ENCODE results near the gene ABCD4. TPM values are rescaled to one million over a fixed set of nuclear protein-coding genes. Genes with fewer than 3 reads are reported as not detected.

The ABCD4 gene
- total RNA-seq, 1 experiment from 2014 or later, result 49.2 TPM

DNA sequence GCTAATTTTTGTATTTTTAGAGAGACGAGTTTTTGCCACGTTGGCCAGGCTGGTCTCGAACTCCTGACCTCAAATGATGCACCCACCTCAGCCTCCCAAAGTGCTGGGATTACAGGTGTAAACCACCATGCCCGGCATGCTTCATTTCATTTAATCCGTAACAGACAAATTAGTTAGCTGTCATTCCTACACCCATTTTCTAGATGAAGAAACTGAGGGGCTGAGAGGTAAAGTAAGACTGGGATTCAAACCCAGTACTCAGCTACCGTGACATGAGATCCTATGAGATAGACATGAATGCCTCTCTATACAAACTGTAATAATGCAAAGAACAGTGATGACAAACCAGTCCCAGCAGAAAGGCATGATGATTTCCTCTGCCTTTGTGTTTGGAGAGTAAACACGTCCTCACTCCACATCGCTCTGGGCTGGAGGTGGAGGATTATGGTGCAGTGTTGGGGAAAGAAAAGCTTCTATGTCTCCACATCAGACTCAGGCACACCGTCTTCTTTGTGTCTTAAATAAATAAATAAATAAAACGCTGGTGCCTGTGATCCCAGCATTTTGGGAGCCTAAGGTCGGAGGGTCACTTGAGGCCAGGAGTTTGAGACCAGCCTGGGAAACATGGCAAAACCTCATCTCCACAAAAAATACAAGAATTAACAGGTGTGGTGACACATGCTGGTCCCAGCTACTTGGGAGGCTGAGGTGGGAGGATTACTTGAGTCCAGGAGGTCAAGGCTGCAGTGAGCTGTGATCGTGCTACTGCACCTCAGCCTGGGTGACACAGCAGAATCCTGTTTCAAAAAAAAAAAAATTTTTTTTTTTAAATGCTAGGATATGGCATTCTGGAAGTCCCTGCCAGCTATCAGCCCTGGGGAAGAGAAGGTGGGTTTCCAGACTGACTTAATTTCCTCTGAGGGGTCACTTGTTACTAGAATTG lies 53.0 kb downstream of the ABCD4 start:
- no peak for DNase-seq
- Histone ChIP-seq H3K9me3 (ENCODE audit: low read length) (no peaks in the 10 kb centered on the region), H3K27ac (ENCODE audit: low read length) (no peak overlapping the region), H3K36me3 (ENCODE audit: insufficient read depth, low read length) (no peaks in the 10 kb centered on the region), H3K9me2 (replicated peaks; ENCODE audit: insufficient read depth, low read length) (no peaks in the 10 kb centered on the region), H2AFZ (ENCODE audit: low read length) (no peak overlapping the region), H3K4me3 (ENCODE audit: low read length) (no peak overlapping the region), H3K4me1 (ENCODE audit: low read length) (peaks cover 3% of the 10 kb centered on the region), H3K79me2 (ENCODE audit: low read length) (no peaks in the 10 kb centered on the region), H3K9ac (ENCODE audit: low read length) (no peak overlapping the region), H3K27me3 (ENCODE audit: low read length) (no peaks in the 10 kb centered on the region), H3K4me2 (ENCODE audit: low read depth, low read length, poor library complexity, severe bottlenecking) (no peak overlapping the region), H4K20me1 (ENCODE audit: insufficient read depth, low read depth, low read length) (no peaks in the 10 kb centered on the region)

DNA sequence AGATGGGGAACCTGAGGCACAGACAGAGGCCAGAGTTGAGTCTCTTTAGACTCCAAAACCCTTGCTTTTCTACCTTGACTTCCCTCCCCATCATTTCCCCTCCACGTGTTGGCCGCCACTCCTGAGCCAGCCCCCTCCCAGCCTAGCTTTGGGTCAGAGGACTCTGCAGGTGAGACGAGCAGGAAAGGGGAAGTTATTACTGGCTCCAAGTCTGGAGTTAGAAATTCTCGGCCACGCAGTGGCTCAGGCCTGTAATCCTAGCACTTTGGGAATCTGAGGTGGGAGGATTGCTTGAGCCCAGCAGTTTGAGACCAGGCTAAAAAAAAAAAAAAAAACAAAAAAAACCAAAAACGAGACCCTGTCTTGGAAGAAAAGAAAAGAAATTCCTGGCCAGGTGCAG lies 54.7 kb downstream of the ABCD4 start:
- H3K4me1 ChIP-seq (ENCODE audit: low read length), result peaks cover 3% of the 10 kb centered on the region
- H3K36me3 ChIP-seq (ENCODE audit: insufficient read depth, low read length), result no peaks in the 10 kb centered on the region
- no peaks in the 10 kb centered on the region for H3K9me3 ChIP-seq (ENCODE audit: low read length)
- no peak overlapping the region for H3K4me3 ChIP-seq (ENCODE audit: low read length)
- H4K20me1 ChIP-seq (ENCODE audit: insufficient read depth, low read depth, low read length), result no peaks in the 10 kb centered on the region
- no peak overlapping the region for H2AFZ ChIP-seq (ENCODE audit: low read length)
- H3K4me2 ChIP-seq (ENCODE audit: low read depth, low read length, poor library complexity, severe bottlenecking), result no peak overlapping the region
- H3K9ac ChIP-seq (ENCODE audit: low read length), result no peak overlapping the region
- no peaks in the 10 kb centered on the region for H3K9me2 ChIP-seq (replicated peaks; ENCODE audit: insufficient read depth, low read length)
- H3K27me3 ChIP-seq (ENCODE audit: low read length), result no peaks in the 10 kb centered on the region
- no peak overlapping the region for H3K27ac ChIP-seq (ENCODE audit: low read length)
- no peaks in the 10 kb centered on the region for H3K79me2 ChIP-seq (ENCODE audit: low read length)
- DNase-seq, result no peak

- Histone ChIP-seq H3K27me3 (ENCODE audit: low read length) (no peaks in the 10 kb centered on the region), H3K4me3 (ENCODE audit: low read length) (no peak overlapping the region), H3K9me3 (ENCODE audit: low read length) (no peaks in the 10 kb centered on the region), H3K4me1 (ENCODE audit: low read length) (peaks cover 3% of the 10 kb centered on the region), H3K79me2 (ENCODE audit: low read length) (no peaks in the 10 kb centered on the region), H4K20me1 (ENCODE audit: insufficient read depth, low read depth, low read length) (no peaks in the 10 kb centered on the region), H3K4me2 (ENCODE audit: low read depth, low read length, poor library complexity, severe bottlenecking) (no peak overlapping the region), H3K9me2 (replicated peaks; ENCODE audit: insufficient read depth, low read length) (no peaks in the 10 kb centered on the region), H3K27ac (ENCODE audit: low read length) (no peak overlapping the region), H3K9ac (ENCODE audit: low read length) (no peak overlapping the region), H3K36me3 (ENCODE audit: insufficient read depth, low read length) (no peaks in the 10 kb centered on the region), H2AFZ (ENCODE audit: low read length) (no peak overlapping the region)
- no peak for DNase-seq
Observed at GRCh38 chr14:74246542-74246941, 56.2 kb downstream of the ABCD4 start.

GRCh38 chr14:74245292-74245691 lies 57.4 kb downstream of the ABCD4 start:
- no peak overlapping the region for H3K4me2 ChIP-seq (ENCODE audit: low read depth, low read length, poor library complexity, severe bottlenecking)
- no peak overlapping the region for H3K27ac ChIP-seq (ENCODE audit: low read length)
- no peak overlapping the region for H2AFZ ChIP-seq (ENCODE audit: low read length)
- no peaks in the 10 kb centered on the region for H3K9me3 ChIP-seq (ENCODE audit: low read length)
- H4K20me1 ChIP-seq (ENCODE audit: insufficient read depth, low read depth, low read length), result no peaks in the 10 kb centered on the region
- DNase-seq, result no peak
- H3K36me3 ChIP-seq (ENCODE audit: insufficient read depth, low read length), result no peaks in the 10 kb centered on the region
- H3K9ac ChIP-seq (ENCODE audit: low read length), result no peak overlapping the region
- H3K4me1 ChIP-seq (ENCODE audit: low read length), result no peaks in the 10 kb centered on the region
- no peaks in the 10 kb centered on the region for H3K79me2 ChIP-seq (ENCODE audit: low read length)
- no peaks in the 10 kb centered on the region for H3K9me2 ChIP-seq (replicated peaks; ENCODE audit: insufficient read depth, low read length)
- no peak overlapping the region for H3K4me3 ChIP-seq (ENCODE audit: low read length)
- H3K27me3 ChIP-seq (ENCODE audit: low read length), result no peaks in the 10 kb centered on the region

- peak; percentile 64 for DNase-seq
- no peak overlapping the region for H3K27ac ChIP-seq (ENCODE audit: low read length)
- no peaks in the 10 kb centered on the region for H3K27me3 ChIP-seq (ENCODE audit: low read length)
Observed at GRCh38 chr14:74244115-74244514, 58.6 kb downstream of the ABCD4 start.

DNA sequence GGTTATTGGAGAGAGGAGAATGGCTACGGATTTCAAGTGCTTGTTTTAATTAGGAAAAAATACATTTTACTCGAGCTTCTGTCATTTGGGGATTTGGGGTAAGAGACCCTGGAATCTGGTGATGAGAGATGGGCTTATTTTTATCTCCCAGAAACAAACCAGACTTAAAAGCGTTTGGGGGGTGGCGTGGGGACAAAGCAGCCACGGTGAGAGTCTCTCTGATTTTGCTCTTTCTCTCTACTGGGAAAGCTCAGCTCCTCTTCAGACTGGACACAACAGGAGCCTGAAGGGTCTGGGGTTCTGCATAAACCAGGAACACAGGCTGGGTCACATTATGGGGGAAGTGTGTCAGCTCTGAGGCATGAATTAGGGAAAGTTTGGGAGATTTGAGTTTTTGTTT lies 59.7 kb downstream of the ABCD4 start:
- no peaks in the 10 kb centered on the region for H3K27me3 ChIP-seq (ENCODE audit: low read length)
- H3K9me2 ChIP-seq (replicated peaks; ENCODE audit: insufficient read depth, low read length), result no peaks in the 10 kb centered on the region
- H4K20me1 ChIP-seq (ENCODE audit: insufficient read depth, low read depth, low read length), result no peaks in the 10 kb centered on the region
- no peak overlapping the region for H3K4me3 ChIP-seq (ENCODE audit: low read length)
- no peak overlapping the region for H3K27ac ChIP-seq (ENCODE audit: low read length)
- no peaks in the 10 kb centered on the region for H3K9me3 ChIP-seq (ENCODE audit: low read length)
- no peak overlapping the region for H3K4me2 ChIP-seq (ENCODE audit: low read depth, low read length, poor library complexity, severe bottlenecking)
- H3K4me1 ChIP-seq (ENCODE audit: low read length), result no peaks in the 10 kb centered on the region
- H3K79me2 ChIP-seq (ENCODE audit: low read length), result no peaks in the 10 kb centered on the region
- H2AFZ ChIP-seq (ENCODE audit: low read length), result no peak overlapping the region
- DNase-seq, result no peak
- no peaks in the 10 kb centered on the region for H3K36me3 ChIP-seq (ENCODE audit: insufficient read depth, low read length)
- H3K9ac ChIP-seq (ENCODE audit: low read length), result no peak overlapping the region

More at GRCh38 chr14:74244115-74244514, 58.6 kb downstream of the ABCD4 start:
- Histone ChIP-seq H3K4me1 (ENCODE audit: low read length) (no peaks in the 10 kb centered on the region), H3K79me2 (ENCODE audit: low read length) (no peaks in the 10 kb centered on the region), H3K9ac (ENCODE audit: low read length) (no peak overlapping the region), H3K36me3 (ENCODE audit: insufficient read depth, low read length) (no peaks in the 10 kb centered on the region), H3K9me2 (replicated peaks; ENCODE audit: insufficient read depth, low read length) (no peaks in the 10 kb centered on the region), H3K4me3 (ENCODE audit: low read length) (no peak overlapping the region), H3K9me3 (ENCODE audit: low read length) (no peaks in the 10 kb centered on the region), H2AFZ (ENCODE audit: low read length) (no peak overlapping the region), H3K4me2 (ENCODE audit: low read depth, low read length, poor library complexity, severe bottlenecking) (no peak overlapping the region), H4K20me1 (ENCODE audit: insufficient read depth, low read depth, low read length) (no peaks in the 10 kb centered on the region)

GRCh38 chr14:74242780-74243042 lies 60.0 kb downstream of the ABCD4 start:
- no peaks in the 10 kb centered on the region for H3K36me3 ChIP-seq (ENCODE audit: insufficient read depth, low read length)
- H4K20me1 ChIP-seq (ENCODE audit: insufficient read depth, low read depth, low read length), result no peaks in the 10 kb centered on the region
- no peak overlapping the region for H3K4me2 ChIP-seq (ENCODE audit: low read depth, low read length, poor library complexity, severe bottlenecking)
- H3K9me2 ChIP-seq (replicated peaks; ENCODE audit: insufficient read depth, low read length), result no peaks in the 10 kb centered on the region
- H3K4me3 ChIP-seq (ENCODE audit: low read length), result no peak overlapping the region
- no peak overlapping the region for H3K27ac ChIP-seq (ENCODE audit: low read length)
- no peak overlapping the region for H3K9ac ChIP-seq (ENCODE audit: low read length)
- no peaks in the 10 kb centered on the region for H3K9me3 ChIP-seq (ENCODE audit: low read length)
- H3K79me2 ChIP-seq (ENCODE audit: low read length), result no peaks in the 10 kb centered on the region
- H3K27me3 ChIP-seq (ENCODE audit: low read length), result no peaks in the 10 kb centered on the region
- H3K4me1 ChIP-seq (ENCODE audit: low read length), result no peaks in the 10 kb centered on the region
- no peak overlapping the region for H2AFZ ChIP-seq (ENCODE audit: low read length)
- no peak for DNase-seq

DNA sequence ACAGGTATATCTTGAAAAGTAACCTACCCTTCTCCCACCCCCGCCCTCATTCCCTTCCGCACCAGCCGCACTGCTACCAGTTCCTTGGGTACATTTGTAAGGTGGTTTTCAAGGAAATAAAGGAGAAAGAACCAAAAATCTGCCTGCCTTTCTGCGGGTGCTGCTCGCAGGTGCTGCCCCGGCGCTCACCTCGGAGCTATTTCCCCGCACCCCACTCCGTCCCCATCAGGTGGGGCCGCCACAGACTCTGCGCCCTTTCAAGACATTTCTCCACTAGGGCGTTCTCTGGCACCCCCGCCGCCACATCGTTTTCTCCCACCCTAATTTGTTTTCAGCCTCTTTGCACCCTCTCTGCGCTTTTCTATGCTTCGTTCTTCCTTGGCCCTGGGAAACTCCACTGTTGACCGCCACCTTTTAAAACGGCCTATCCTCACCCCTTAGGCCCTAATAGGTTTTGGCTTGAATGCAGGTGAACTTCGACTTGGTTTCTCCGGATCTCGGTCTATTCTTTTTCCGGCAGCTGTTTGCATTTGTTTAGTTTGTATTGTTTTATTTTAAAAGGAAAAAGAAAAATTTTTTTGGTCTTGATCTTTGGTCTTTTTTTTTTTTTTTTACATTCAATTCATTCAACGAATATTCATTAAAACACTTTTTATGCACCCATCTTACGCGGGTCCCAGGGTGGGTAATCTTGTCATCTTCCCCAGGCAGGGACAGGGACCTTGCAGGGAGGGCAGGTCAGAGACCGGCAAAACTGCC lies 60.5 kb downstream of the ABCD4 start:
- Histone ChIP-seq H3K9me2 (replicated peaks; ENCODE audit: insufficient read depth, low read length) (no peaks in the 10 kb centered on the region), H3K4me2 (ENCODE audit: low read depth, low read length, poor library complexity, severe bottlenecking) (no peak overlapping the region), H3K36me3 (ENCODE audit: insufficient read depth, low read length) (no peaks in the 10 kb centered on the region), H3K4me1 (ENCODE audit: low read length) (no peaks in the 10 kb centered on the region), H2AFZ (ENCODE audit: low read length) (no peak overlapping the region), H3K9ac (ENCODE audit: low read length) (no peak overlapping the region), H3K27me3 (ENCODE audit: low read length) (no peaks in the 10 kb centered on the region), H4K20me1 (ENCODE audit: insufficient read depth, low read depth, low read length) (no peaks in the 10 kb centered on the region), H3K79me2 (ENCODE audit: low read length) (no peaks in the 10 kb centered on the region), H3K27ac (ENCODE audit: low read length) (no peak overlapping the region), H3K4me3 (ENCODE audit: low read length) (no peak overlapping the region), H3K9me3 (ENCODE audit: low read length) (no peaks in the 10 kb centered on the region)
- no peak for DNase-seq
